ENCODE data around the gene LPP. TPM values are rescaled to one million over a fixed set of nuclear protein-coding genes. Genes with fewer than 3 reads are reported as not detected.
A peak's percentile ranks its signal among the peaks of the same experiment; 100 is the strongest.

LPP gene
- total RNA-seq, 1 donor: 77.4 TPM

DNA sequence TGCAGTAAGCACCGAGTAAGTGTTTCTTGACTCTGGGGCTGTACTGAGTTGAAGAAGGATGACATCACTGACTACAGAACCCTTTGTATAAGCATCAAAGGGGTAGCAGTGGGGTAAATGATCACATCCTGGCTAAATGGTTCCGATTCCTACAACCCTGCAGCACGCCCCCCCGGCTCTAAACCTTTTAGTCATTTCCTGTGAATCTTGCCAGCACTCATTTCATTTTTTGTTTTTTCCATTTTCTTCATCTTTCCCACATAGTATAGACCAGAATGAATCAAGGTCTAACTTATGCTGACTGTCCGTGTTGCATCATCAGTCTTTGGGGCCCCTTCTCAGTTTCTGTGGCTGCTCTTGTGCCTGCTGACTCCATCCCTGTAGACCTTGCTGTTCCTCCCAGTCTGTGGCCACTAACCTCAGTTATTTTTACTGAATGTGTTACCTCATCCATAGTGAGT lies 634.7 kb downstream of the LPP start:
- Histone ChIP-seq H3K36me3 (ENCODE audit: insufficient read depth, low read length) (no peaks in the 10 kb centered on the region), H3K4me3 (ENCODE audit: insufficient read depth, low read length) (no peak overlapping the region), H3K4me2 (ENCODE audit: insufficient read depth, low read length) (peak overlapping the region; percentile 28), H2AFZ (ENCODE audit: low read length) (no peak overlapping the region), H3K9me3 (ENCODE audit: low read depth, low read length) (no peaks in the 10 kb centered on the region), H3K4me1 (ENCODE audit: insufficient read depth, low read length) (peaks cover 15% of the 10 kb centered on the region), H3K79me2 (ENCODE audit: insufficient read depth, low read length) (peaks cover 8% of the 10 kb centered on the region), H3K27ac (ENCODE audit: low read depth, low read length) (peak overlapping the region; percentile 77), H4K20me1 (ENCODE audit: insufficient read depth, low read length) (no peaks in the 10 kb centered on the region), H3K27me3 (ENCODE audit: insufficient read depth, low read length) (no peaks in the 10 kb centered on the region)
- peak; percentile 77 for DNase-seq (ENCODE audit: insufficient read length, low spot score, missing footprints)
- TF ChIP-seq, protein P1, sequence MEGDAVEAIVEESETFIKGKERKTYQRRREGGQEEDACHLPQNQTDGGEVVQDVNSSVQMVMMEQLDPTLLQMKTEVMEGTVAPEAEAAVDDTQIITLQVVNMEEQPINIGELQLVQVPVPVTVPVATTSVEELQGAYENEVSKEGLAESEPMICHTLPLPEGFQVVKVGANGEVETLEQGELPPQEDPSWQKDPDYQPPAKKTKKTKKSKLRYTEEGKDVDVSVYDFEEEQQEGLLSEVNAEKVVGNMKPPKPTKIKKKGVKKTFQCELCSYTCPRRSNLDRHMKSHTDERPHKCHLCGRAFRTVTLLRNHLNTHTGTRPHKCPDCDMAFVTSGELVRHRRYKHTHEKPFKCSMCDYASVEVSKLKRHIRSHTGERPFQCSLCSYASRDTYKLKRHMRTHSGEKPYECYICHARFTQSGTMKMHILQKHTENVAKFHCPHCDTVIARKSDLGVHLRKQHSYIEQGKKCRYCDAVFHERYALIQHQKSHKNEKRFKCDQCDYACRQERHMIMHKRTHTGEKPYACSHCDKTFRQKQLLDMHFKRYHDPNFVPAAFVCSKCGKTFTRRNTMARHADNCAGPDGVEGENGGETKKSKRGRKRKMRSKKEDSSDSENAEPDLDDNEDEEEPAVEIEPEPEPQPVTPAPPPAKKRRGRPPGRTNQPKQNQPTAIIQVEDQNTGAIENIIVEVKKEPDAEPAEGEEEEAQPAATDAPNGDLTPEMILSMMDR (IDR thresholded peaks at IDR 0.05; ENCODE audit: extremely low read depth, low read depth, low read length): no peak

DNA sequence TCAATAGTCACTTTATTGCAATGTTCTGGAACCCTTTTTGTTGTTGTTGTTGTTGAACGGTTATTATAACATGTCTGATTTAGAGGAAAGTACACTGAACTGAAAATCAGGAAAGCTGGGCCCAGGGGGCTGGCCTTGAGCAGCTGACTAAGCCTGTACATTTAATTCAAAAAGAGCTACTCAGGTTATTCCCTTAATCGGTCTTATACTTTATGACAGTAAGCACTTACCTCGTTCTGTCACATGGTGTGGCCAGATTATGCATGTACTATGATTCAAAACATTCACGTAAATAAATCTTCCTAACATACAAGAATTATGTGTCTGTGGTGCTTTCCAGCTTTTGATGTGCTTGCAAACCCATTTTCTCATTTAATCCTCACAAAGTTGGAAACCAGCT lies 635.3 kb downstream of the LPP start:
- Histone ChIP-seq H3K36me3 (ENCODE audit: insufficient read depth, low read length) (no peaks in the 10 kb centered on the region), H4K20me1 (ENCODE audit: insufficient read depth, low read length) (no peaks in the 10 kb centered on the region), H3K79me2 (ENCODE audit: insufficient read depth, low read length) (peaks cover 8% of the 10 kb centered on the region), H3K27me3 (ENCODE audit: insufficient read depth, low read length) (no peaks in the 10 kb centered on the region), H3K9me3 (ENCODE audit: low read depth, low read length) (no peaks in the 10 kb centered on the region), H2AFZ (ENCODE audit: low read length) (no peak overlapping the region), H3K4me2 (ENCODE audit: insufficient read depth, low read length) (peak overlapping the region; percentile 28), H3K4me3 (ENCODE audit: insufficient read depth, low read length) (no peak overlapping the region), H3K27ac (ENCODE audit: low read depth, low read length) (peak overlapping the region; percentile 77), H3K4me1 (ENCODE audit: insufficient read depth, low read length) (peaks cover 15% of the 10 kb centered on the region)
- no peak for DNase-seq (ENCODE audit: insufficient read length, low spot score, missing footprints)
- TF ChIP-seq, protein P1 (IDR thresholded peaks at IDR 0.05; ENCODE audit: extremely low read depth, low read depth, low read length): no peak

DNA sequence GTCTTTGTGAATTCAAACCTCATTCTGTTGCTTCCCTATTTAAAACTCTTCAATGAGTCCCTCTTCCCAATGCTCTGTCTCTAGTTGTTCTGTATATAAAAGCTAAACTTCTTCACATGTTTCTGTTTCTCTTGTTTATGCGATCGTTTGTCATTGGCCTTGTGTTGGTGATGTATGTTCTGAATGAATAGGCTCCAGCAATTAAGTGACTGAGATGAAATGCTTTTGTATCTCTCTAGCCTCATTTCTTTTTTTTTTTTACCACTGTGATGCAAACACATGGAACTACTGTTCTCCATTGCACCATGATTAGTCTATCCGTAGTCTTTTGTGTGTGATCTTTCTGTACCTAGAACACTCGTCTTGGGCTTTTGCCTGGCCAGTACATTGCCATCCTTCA lies 637.4 kb downstream of the LPP start:
- no peaks in the 10 kb centered on the region for H3K27me3 ChIP-seq (ENCODE audit: insufficient read depth, low read length)
- TF ChIP-seq, protein P1 (IDR thresholded peaks at IDR 0.05; ENCODE audit: extremely low read depth, low read depth, low read length): no peak
- no peak overlapping the region for H3K27ac ChIP-seq (ENCODE audit: low read depth, low read length)
- H3K4me3 ChIP-seq (ENCODE audit: insufficient read depth, low read length): no peak overlapping the region
- no peaks in the 10 kb centered on the region for H3K36me3 ChIP-seq (ENCODE audit: insufficient read depth, low read length)
- no peaks in the 10 kb centered on the region for H3K9me3 ChIP-seq (ENCODE audit: low read depth, low read length)
- H2AFZ ChIP-seq (ENCODE audit: low read length): no peak overlapping the region
- no peak for DNase-seq (ENCODE audit: insufficient read length, low spot score, missing footprints)
- H4K20me1 ChIP-seq (ENCODE audit: insufficient read depth, low read length): no peaks in the 10 kb centered on the region
- H3K4me1 ChIP-seq (ENCODE audit: insufficient read depth, low read length): peaks cover 21% of the 10 kb centered on the region
- H3K79me2 ChIP-seq (ENCODE audit: insufficient read depth, low read length): peaks cover 8% of the 10 kb centered on the region
- H3K4me2 ChIP-seq (ENCODE audit: insufficient read depth, low read length): no peak overlapping the region

DNA sequence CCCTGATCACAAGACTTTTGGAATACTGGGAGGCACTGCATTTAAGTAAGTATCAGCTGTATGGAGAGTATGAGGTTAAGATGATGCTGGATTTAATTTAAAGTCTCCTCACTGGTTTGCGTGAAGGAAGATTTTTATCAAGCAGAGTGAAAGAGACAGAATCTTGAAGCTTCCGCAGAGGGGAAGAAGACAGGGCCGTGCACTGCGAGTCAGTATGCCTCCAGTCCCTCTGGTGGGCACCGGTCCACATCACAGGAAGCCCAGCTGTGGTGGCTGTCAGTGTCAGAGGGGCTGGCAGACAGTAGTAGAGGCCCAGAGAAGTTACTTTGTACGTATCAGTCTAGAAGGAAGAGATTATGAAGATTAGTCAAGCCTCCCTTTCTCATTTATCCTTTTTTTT lies 638.8 kb downstream of the LPP start:
- peaks cover 8% of the 10 kb centered on the region for H3K79me2 ChIP-seq (ENCODE audit: insufficient read depth, low read length)
- no peak overlapping the region for H3K27ac ChIP-seq (ENCODE audit: low read depth, low read length)
- H3K4me3 ChIP-seq (ENCODE audit: insufficient read depth, low read length): no peak overlapping the region
- H3K4me2 ChIP-seq (ENCODE audit: insufficient read depth, low read length): no peak overlapping the region
- DNase-seq (ENCODE audit: insufficient read length, low spot score, missing footprints): no peak
- no peaks in the 10 kb centered on the region for H4K20me1 ChIP-seq (ENCODE audit: insufficient read depth, low read length)
- H3K4me1 ChIP-seq (ENCODE audit: insufficient read depth, low read length): peaks cover 34% of the 10 kb centered on the region
- TF ChIP-seq, protein P1 (IDR thresholded peaks at IDR 0.05; ENCODE audit: extremely low read depth, low read depth, low read length): peak; percentile 26
- H2AFZ ChIP-seq (ENCODE audit: low read length): no peak overlapping the region
- no peaks in the 10 kb centered on the region for H3K27me3 ChIP-seq (ENCODE audit: insufficient read depth, low read length)
- H3K36me3 ChIP-seq (ENCODE audit: insufficient read depth, low read length): no peaks in the 10 kb centered on the region
- no peaks in the 10 kb centered on the region for H3K9me3 ChIP-seq (ENCODE audit: low read depth, low read length)
